Mucosa of descending colon (tissue), 3 donors: Measurements from ENCODE around the gene DLGAP1. TPM values are rescaled to one million over a fixed set of nuclear protein-coding genes. Genes with fewer than 3 reads are reported as not detected.
"Not testable (repeated sequence)": the region's sequence is repeated elsewhere in the genome, so short reads cannot be mapped to it uniquely, and the experiment has no call there.

Experiments
- ATAC-seq: fragments of 200-7000 bp; cut with Tn5 transposase; one replicate; pipeline ENCODE4 v1.9.1; 2020; ENCODE audit warnings: mild to moderate bottlenecking, moderate library complexity
- DNase-seq, 3 donors: peaks; one replicate each; pipeline ENCODE4 v3.0.0-alpha.2; 2020
- H3K36me3 ChIP-seq: fragments of 200-600 bp; one replicate; pipeline ENCODE4 v1.8.0; 2021; ENCODE audit warnings: low read depth, mild to moderate bottlenecking
- H3K4me1 ChIP-seq: fragments of 200-600 bp; one replicate; pipeline ENCODE4 v1.8.0; 2021; ENCODE audit warnings: low read depth, mild to moderate bottlenecking
- H3K4me3 ChIP-seq: fragments of 200-600 bp; one replicate; pipeline ENCODE4 v1.8.0; 2021; ENCODE audit warnings: mild to moderate bottlenecking
- H3K9me3 ChIP-seq: fragments of 200-600 bp; one replicate; pipeline ENCODE4 v1.8.0; 2021; ENCODE audit warnings: mild to moderate bottlenecking
- CTCF ChIP-seq: fragments of 200-600 bp; IDR thresholded peaks from one replicate; pipeline ENCODE4 v1.8.0; 2022; ENCODE audit warnings: antibody characterized with exemption, mild to moderate bottlenecking
- intact Hi-C, 2 donors: fragments of 100-400 bp; cut with DNase I in 1 of 2; cut with micrococcal nuclease in 1 of 2; formaldehyde crosslinking; loops; one replicate each; pipeline versions ENCODE4 v1.11.0 to v1.11.1; 2022; cut with DNase I, micrococcal nuclease
- total RNA-seq, 3 donors: library from RNA; stranded (reverse); fragmentation: NEBNext Ultra II Directional in 2 of 3; extraction: Animal tissue kit (Norgen Biotek cat#: 25700) in 2 of 3; gene quantifications; one replicate each; pipeline versions ENCODE4 v1.2.1 to v1.2.4, GENCODE V29; 2021 to 2023
- donor health status: DM: no; HTN: no; CAD: no; lungs with moderate emphysema.
- donor health status: DM: no; HTN: no; CAD: no.
- donor health status: DM: no; HTN: yes; CAD: no.

Gene DLGAP1
- total RNA-seq, 3 donors from 2014 or later = 0.46 to 6.8 (median 4.1) TPM

GRCh38 chr18:4309227-4309626, 145.9 kb downstream of the DLGAP1 start:
- DNase-seq (no peak), ATAC-seq (no peak)
- no peak for TF ChIP-seq CTCF
- H3K36me3 ChIP-seq = no peaks in the 10 kb centered on the region
- H3K4me1 ChIP-seq = no peaks in the 10 kb centered on the region
- H3K4me3 ChIP-seq = no peak overlapping the region
- intact Hi-C loops = no loop called here
- no peaks in the 10 kb centered on the region for H3K9me3 ChIP-seq

- Histone ChIP-seq H3K9me3 (no peaks in the 10 kb centered on the region), H3K36me3 (no peaks in the 10 kb centered on the region), H3K4me3 (no peak overlapping the region), H3K4me1 (no peaks in the 10 kb centered on the region)
- ATAC-seq (no peak), DNase-seq (no peak)
- no peak for TF ChIP-seq CTCF
- intact Hi-C loops = no loop called here
These were observed 146.5 kb downstream of the DLGAP1 start for GRCh38 chr18:4308576-4308975.

GRCh38 chr18:4299395-4299794, 155.7 kb downstream of the DLGAP1 start:
- Histone ChIP-seq H3K9me3 (no peaks in the 10 kb centered on the region), H3K36me3 (no peaks in the 10 kb centered on the region), H3K4me3 (no peak overlapping the region), H3K4me1 (no peaks in the 10 kb centered on the region)
- intact Hi-C loops = no loop called here
- ATAC-seq (no peak), DNase-seq (no peak)
- no peak for TF ChIP-seq CTCF

GRCh38 chr18:4293337-4293736, 161.8 kb downstream of the DLGAP1 start:
- TF ChIP-seq CTCF = no peak
- intact Hi-C loops = no loop called here
- H3K9me3 ChIP-seq = no peaks in the 10 kb centered on the region
- H3K36me3 ChIP-seq = no peaks in the 10 kb centered on the region
- no peaks in the 10 kb centered on the region for H3K4me1 ChIP-seq
- no peak overlapping the region for H3K4me3 ChIP-seq
- DNase-seq (no peak), ATAC-seq (no peak)

- no peaks in the 10 kb centered on the region for H3K9me3 ChIP-seq
- TF ChIP-seq CTCF = no peak
- no peaks in the 10 kb centered on the region for H3K36me3 ChIP-seq
- intact Hi-C loops = no loop called here
- ATAC-seq (no peak), DNase-seq (no peak)
- no peak overlapping the region for H3K4me3 ChIP-seq
- H3K4me1 ChIP-seq = no peaks in the 10 kb centered on the region
These were observed 162.4 kb downstream of the DLGAP1 start for GRCh38 chr18:4292696-4293095.

GRCh38 chr18:4287340-4287739, 167.8 kb downstream of the DLGAP1 start:
- not testable (repeated sequence) for H3K9me3 ChIP-seq

More at GRCh38 chr18:4287340-4287739, 167.8 kb downstream of the DLGAP1 start:
- H3K36me3 ChIP-seq, intact Hi-C loops, H3K4me3 ChIP-seq, ATAC-seq, H3K4me1 ChIP-seq, DNase-seq: not testable (repeated sequence)
